KOPT-K1 (cell line): Measurements from ENCODE around the gene DLG2.
"Not testable (repeated sequence)": the region's sequence is repeated elsewhere in the genome, so short reads cannot be mapped to it uniquely, and the experiment has no call there.

Experiments
- H3K27ac ChIP-seq: fragments of 200-600 bp; sonication (generic); 2 replicates; pipeline ENCODE4 v1.5.1; 2016; ENCODE audit warnings: antibody characterized with exemption, mild to moderate bottlenecking, low read depth, low read length; ENCODE audit not compliant: poor library complexity, severe bottlenecking
- H3K36me3 ChIP-seq: fragments of 200-600 bp; sonication (generic); 2 replicates; pipeline ENCODE4 v1.5.1; 2017; ENCODE audit warnings: antibody characterized with exemption, mild to moderate bottlenecking, low read length, moderate library complexity; ENCODE audit not compliant: insufficient read depth
- H3K9me3 ChIP-seq: fragments of 200-600 bp; sonication (generic); 2 replicates; pipeline ENCODE4 v1.5.1; 2017; ENCODE audit warnings: antibody characterized with exemption, low read length, mild to moderate bottlenecking; ENCODE audit not compliant: insufficient read depth, poor library complexity, severe bottlenecking

DLG2 gene

DNA sequence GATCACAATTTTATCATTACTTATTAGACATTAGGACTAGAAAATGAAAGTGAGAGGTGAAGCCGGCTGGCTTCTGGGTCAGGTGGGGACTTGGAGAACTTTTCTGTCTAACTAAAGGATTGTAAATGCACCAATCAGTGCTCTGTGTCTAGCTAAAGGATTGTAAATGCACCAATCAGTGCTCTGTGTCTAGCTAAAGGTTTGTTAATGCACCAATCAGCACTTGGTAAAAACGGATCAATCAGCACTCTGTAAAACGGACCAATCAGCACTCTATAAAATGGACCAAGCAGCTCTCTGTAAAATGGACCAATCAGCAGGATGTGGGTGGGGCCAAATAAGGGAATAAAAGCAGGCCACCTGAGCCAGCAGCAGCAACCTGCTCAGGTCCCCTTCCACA, 20.9 kb downstream of the DLG2 start:
- H3K27ac ChIP-seq, H3K36me3 ChIP-seq, H3K9me3 ChIP-seq: not testable (repeated sequence)

DNA sequence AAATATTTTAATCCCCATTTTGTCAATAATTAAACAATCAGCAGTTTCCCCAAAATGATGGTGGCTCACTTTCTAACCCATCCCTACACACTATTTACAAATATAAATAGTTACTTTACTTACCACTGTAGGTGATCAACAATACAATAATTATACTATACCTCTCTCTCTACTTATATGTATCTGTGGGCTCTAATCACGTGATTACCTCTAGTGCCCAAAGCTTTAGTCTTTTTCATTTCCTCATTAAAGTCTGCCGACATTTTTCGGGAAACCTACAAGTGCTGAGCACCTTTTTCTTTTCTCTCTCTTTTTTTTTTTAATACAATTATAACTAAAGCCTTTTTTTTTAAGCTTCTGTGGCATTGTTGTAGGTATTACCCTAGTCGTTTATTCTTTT, 23.9 kb downstream of the DLG2 start:
- no peak overlapping the region for H3K27ac ChIP-seq
- no peaks in the 10 kb centered on the region for H3K9me3 ChIP-seq
- H3K36me3 ChIP-seq: no peaks in the 10 kb centered on the region

DNA sequence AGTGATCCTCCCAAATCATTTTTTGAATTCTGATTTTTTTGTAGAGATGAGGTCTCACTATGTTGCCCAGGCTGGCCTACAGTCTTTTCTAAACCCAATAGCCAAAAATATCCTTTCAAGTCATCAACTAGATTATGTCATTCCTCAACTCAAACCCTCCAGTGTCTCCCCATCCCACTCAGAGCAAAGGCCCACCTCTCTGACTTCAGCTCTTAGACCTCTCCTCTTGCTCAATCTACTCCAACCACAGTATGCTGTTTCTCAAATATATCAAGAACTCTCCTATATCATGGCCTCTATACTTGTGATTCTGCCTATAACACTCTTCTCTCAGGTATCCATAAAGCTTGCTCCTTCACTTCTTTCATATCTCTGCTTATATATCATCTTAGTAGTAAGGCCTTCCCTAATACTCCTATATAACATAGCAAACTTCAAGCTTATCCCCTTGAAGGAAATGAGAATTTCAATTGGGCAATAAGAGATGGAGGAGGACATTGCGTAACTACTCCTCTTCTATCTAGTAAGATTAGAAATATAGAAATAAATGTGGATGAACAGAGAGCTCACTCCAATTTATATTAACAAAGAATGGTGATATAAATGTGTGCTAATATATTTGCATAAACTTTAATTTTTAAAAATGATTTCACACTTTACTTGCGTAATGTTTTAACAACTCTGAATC, 24.5 kb downstream of the DLG2 start:
- Histone ChIP-seq H3K36me3 (no peaks in the 10 kb centered on the region), H3K9me3 (no peaks in the 10 kb centered on the region)

DNA sequence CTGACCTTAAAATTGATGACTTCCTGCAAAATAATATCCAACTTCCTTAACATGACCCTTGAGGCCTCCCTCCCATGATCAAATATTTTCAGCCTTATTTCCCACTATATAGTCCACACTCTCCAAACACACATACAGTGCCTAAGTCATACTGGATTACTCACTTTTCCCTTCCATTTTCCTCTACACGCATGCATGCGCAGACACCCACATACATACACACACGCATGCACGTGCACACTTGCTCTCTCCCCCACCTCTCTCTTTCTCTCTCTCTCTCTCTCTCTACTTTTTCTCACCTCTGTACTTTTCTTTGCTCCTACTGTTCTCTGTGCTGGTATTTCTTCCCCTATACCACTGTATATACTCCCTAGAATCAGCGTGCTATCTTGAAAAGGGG, 28.1 kb downstream of the DLG2 start:
- Histone ChIP-seq H3K36me3 (no peaks in the 10 kb centered on the region), H3K9me3 (no peaks in the 10 kb centered on the region), H3K27ac (no peak overlapping the region)

More for the DNA sequence above, 24.5 kb downstream of the DLG2 start:
- no peak overlapping the region for H3K27ac ChIP-seq

DNA sequence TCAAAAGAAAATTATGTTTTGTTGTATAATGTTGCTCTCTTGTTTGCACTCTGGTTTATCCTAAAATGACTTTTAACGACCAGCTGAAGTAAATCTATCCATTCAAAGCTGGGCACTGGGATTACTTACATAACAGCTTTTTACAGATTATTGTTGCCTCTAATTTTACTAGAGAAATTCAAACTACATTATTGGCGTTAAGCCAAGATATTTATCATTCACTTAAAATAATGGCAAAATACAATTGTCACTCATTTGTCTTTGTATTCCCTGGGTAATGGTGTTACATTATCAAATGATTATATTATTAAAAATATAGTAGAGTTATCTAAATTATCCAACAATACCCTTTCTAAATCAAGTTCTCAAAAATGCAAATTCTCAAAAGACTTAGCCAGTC, 30.3 kb downstream of the DLG2 start:
- H3K9me3 ChIP-seq: no peaks in the 10 kb centered on the region
- H3K27ac ChIP-seq: no peak overlapping the region
- H3K36me3 ChIP-seq: no peaks in the 10 kb centered on the region

DNA sequence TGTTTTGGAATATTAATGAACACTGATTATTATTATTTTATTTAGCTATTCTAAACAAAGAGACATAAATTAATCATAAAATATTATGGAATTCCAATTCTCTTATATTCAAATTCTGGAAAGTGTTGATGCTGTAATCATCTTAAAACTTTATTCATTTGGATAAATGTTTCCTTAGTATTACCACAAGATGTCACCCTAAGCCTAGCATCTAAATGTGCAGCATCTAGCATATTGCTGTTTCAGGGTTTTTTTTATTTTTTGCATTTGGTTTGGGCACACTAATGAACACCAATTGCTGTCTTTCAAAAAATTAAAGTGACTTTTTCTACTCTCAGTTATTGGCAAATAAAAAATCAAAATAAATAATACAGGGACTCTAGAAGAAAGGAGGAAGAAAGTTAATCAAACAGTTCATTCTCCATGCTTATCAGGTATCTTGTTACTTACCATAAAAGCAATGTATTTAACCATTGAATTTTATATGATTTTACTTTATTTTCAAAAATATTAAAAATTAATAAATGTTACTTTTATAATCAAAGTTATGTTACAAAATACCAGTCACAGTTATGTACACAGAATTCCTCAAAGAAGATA, 31.8 kb downstream of the DLG2 start:
- Histone ChIP-seq H3K36me3 (no peaks in the 10 kb centered on the region), H3K9me3 (no peaks in the 10 kb centered on the region), H3K27ac (no peak overlapping the region)

DNA sequence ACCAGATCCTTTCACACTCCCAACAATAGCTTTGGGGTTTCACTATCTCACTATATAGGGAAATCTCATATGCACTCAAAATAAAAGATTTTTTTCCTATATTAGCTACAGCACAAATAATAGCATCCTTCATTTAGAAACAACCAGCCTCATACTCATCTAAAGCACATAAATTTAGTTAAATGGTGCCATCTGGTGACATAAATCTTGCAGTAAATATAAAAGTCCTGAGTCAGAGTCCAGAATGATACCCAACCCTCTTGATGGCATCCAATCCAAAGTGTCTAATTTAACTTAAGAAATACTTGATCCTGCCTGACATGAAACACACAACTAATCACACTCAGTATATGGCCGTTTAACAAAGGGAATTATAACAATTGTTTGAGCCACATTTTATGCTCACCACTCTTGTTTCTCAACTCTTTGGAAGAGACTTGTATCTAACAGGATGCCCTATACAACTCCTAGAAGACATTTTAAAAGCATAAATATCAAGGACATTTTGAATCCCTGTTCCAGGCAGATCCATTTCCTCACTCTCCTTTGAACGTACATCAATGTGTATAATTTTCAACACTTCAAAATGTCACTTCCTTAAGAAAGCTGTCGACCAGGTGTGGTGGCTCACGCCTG, 36.2 kb downstream of the DLG2 start:
- no peaks in the 10 kb centered on the region for H3K36me3 ChIP-seq
- H3K9me3 ChIP-seq: no peaks in the 10 kb centered on the region
- H3K27ac ChIP-seq: no peak overlapping the region

DNA sequence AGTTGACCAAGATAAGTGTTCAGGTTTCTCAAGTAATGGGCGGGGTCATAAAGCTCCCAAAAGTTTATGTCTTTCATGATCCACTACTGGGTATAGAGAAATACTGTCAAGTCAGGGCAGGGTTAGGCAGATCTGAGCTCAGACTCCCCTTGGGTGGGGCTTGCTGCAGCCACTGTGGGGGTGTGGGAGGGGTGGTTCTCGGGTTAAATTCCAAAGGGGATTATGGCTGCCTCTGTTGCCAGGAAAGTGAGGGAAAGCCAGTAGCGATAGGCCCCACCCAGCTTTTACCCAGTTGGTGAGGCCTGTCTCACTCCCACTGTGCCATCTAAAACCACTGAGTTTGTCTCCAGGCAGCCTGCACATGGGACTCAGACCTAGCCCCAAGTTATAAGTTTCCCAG, 37.8 kb downstream of the DLG2 start:
- Histone ChIP-seq H3K36me3 (no peaks in the 10 kb centered on the region), H3K9me3 (no peaks in the 10 kb centered on the region)

DNA sequence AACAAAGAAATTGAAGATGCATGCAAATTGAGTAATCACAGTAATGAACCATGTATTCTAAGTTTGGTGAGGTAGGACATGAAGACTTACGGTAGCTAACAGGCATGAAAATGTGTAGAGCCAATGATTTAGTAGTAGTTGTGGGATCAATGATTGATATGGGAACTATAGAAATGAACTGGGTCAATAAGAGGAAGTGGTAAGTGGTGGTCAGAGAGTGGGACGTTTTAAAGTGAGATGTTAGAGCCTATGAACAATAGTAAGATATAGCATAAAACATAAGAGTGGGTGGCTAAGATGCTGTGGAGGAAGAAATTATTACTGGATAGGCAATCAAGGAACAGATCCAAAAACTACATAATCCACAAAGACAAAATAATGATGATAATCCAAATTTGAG, 45.0 kb downstream of the DLG2 start:
- Histone ChIP-seq H3K9me3 (no peaks in the 10 kb centered on the region), H3K36me3 (no peaks in the 10 kb centered on the region), H3K27ac (no peak overlapping the region)

More for the DNA sequence above, 37.8 kb downstream of the DLG2 start:
- no peak overlapping the region for H3K27ac ChIP-seq

DNA sequence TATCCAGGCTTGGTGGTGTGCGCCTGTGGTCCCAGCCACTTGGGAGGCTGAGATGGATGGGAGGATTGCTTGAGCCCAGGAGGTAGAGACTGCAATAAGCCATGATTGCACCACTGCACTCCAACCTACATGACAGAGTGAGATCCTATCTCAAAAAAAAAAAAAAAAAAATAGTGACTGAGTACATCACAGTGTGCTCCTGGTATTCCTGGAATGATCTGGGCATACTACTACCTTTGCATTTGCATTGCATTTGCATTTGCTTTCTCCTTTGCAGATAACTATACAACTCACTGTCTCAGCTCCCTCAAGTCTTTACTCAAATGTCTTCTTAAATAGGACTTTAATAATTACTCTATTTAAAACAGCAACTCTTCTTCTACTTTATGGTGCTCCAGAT, 51.8 kb downstream of the DLG2 start:
- Histone ChIP-seq H3K9me3 (no peaks in the 10 kb centered on the region), H3K27ac (no peak overlapping the region)

DNA sequence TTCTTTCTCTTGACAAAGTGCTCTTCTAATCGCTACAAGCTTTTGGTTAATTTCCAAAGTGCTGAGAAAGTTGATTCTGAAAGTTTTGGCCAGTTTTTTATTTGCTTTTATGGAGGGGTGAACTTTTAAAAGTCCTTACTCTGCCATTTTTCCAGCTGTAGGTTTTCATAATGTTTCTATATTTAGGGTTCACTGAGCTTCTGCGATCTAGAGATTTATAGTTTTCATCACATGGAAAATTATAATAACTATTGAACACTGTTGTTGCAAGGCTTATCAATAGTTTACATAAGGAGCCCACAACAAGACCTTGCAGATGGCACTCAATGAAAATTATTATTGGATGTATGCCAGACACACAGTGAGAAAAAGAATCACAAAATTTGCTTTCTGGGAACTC, 55.1 kb downstream of the DLG2 start:
- Histone ChIP-seq H3K27ac (no peak overlapping the region), H3K9me3 (no peaks in the 10 kb centered on the region), H3K36me3 (no peaks in the 10 kb centered on the region)

More for the DNA sequence above, 51.8 kb downstream of the DLG2 start:
- H3K36me3 ChIP-seq: no peaks in the 10 kb centered on the region

DNA sequence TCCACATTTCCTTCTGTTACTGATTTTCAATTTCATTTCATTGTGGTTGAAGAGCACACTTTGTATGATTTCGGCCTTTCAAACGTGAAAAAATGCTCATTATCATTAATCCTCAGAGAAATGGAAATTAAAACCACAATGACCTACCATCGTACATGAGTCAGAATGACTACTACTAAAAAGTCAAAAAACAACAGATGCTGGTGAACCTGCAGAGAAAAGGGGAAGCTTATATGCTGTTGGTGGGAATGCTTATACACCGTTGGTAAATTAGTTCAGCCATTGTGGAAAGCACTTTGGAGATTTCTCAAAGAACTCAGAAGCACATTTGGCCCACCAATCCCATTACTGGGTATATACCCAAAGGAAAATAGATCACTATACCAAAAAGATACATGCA, 57.6 kb downstream of the DLG2 start:
- Histone ChIP-seq H3K36me3 (no peaks in the 10 kb centered on the region), H3K9me3 (no peaks in the 10 kb centered on the region), H3K27ac (no peak overlapping the region)

DNA sequence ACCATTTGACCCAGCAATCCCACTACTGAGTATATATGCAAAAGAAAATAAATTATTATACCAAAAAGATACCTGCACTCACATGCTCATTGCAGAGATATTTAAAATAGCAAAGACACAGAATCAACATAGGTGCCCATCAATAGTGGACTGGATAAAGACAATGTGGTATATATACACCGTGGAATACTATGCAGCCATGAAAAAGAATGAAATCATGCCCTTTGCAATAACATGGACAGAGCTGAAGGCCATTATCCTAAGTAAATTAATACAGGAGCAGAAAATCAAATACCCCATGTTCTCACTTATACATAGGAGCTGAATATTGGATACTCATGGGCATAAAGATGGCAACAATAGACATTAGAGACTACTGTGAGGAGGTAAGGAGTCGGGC, 68.7 kb downstream of the DLG2 start:
- Histone ChIP-seq H3K9me3 (no peaks in the 10 kb centered on the region), H3K36me3 (no peaks in the 10 kb centered on the region), H3K27ac (no peak overlapping the region)

DNA sequence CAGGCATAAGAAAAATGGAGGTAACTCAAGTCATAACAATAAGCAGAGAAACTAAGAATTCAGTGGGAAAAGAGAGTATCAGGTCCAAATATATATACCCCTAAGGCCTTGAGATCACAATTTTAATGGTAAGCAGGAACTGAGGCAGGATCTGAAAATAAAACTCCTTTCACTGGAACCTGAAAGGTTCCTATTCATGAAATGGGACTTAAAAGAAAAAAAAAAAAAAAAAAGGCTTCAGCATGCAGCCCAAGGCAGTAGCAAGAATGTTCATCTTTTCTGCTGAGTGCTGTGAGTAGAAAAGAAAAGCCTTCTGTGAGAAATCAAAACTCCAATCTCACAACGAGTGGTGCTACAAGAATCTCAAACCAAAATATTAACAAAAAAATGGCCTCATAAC, 75.3 kb downstream of the DLG2 start:
- no peak overlapping the region for H3K27ac ChIP-seq
- no peaks in the 10 kb centered on the region for H3K9me3 ChIP-seq
- no peaks in the 10 kb centered on the region for H3K36me3 ChIP-seq

DNA sequence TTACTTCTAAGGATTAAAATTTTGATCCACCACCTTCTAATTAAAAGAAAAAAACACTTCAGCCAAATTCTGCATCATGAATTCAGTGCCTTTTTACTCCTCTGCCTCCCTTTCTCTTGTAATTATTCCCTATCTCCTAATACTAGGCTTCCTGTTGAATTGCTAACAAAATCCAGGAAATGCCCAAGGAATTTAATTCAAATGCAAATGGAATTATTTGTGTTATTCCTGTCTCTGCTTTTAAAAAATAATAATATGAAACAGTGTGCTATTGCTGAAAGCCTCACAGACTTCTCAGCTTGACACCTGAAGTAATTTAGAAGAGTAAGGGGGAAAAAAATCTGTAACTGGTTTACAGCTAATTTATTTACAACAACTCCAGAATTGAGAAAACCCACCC, 85.5 kb downstream of the DLG2 start:
- Histone ChIP-seq H3K9me3 (no peaks in the 10 kb centered on the region), H3K27ac (no peak overlapping the region), H3K36me3 (no peaks in the 10 kb centered on the region)
